Activated T-cell treated with anti-CD3 and anti-CD28 coated beads, Interleukin-2, amount 50 U/mL, for 48 hours (primary cell): ENCODE data around the gene SYTL1.

Source experiments
- DNase-seq, 2 experiments: peaks; one replicate each; pipeline ENCODE4 v3.0.0-alpha.2; 2020

The SYTL1 gene

GRCh38 chr1:27392096-27392777, 50.4 kb downstream of the SYTL1 start, which contains the start of gene GPR3:
GPR3 (plus strand) TSS chr1:27392622; CDS start chr1:27393799, 1,177 bp downstream.
- DNase-seq = peak; percentile 97 to 98

- no peak for DNase-seq
Observed at GRCh38 chr1:27392778-27393635, 51.2 kb downstream of the SYTL1 start.

DNA sequence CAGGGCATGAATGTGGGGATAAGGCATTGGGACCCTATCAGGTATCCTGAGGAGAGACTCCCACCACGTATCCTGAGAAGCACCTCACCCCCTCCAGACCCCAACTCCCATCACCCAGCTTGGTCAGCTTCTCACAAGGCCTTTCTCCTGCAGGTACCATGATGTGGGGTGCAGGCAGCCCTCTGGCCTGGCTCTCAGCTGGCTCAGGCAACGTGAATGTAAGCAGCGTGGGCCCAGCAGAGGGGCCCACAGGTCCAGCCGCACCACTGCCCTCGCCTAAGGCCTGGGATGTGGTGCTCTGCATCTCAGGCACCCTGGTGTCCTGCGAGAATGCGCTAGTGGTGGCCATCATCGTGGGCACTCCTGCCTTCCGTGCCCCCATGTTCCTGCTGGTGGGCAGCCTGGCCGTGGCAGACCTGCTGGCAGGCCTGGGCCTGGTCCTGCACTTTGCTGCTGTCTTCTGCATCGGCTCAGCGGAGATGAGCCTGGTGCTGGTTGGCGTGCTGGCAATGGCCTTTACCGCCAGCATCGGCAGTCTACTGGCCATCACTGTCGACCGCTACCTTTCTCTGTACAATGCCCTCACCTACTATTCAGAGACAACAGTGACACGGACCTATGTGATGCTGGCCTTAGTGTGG, 51.9 kb downstream of the SYTL1 start:
- DNase-seq = no peak

GRCh38 chr1:27394282-27394658, 52.4 kb downstream of the SYTL1 start:
- DNase-seq = no peak

DNA sequence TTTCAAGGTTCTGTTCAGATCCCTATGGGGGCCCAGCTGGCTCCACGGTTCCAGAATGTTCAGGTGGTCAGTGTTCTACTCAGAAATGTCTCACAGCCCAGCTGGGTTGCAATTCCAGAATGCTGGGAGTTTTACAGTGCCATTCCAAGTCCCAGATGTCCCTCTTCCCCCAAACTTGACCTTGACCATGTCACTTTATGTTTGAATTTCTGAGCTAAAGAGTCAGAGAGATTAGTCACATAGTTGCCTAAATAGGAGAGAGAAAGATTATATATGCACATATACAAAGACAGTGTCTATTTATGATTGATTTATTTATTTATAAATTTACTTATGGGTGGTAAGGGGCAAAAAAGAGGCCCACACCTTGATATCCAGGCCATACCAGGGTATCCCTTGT, 53.1 kb downstream of the SYTL1 start:
- no peak for DNase-seq

DNA sequence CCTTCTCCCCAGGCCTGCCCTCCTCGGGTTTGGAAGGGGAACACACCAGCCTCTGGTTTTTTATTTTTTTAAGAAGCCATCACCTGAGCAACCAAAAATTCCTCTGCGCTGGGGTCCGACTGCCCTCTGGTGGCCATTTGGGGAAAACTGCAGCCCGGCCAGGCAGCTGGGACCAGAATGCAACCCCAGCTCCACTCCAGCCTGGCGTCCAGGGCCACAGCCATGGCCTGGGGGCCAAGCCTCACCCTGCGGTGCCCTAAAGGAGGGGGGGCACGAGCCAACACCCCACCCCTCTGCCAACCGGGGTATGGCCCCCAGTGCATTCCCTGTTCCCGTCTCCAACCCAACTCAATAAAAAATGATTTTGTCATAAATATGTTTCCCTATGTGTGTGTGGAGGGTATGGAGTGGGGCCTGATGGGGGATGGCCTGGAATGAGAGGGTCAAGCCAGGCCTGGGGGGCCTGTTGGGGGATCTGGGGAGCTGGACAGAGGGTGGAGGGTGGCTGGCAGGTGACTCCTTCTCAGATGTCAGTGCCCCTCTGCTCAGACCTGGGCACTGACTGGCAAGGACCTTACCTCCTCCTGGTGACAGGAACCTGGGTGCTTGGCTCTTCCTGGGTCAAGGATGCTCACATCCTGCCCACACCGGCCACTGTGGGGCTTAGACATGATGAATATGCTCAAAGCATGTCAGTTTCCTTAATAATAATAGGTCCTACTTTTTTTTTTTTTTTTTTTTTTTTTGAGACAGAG, 53.8 kb downstream of the SYTL1 start:
- DNase-seq = peak; percentile 87 to 89

DNA sequence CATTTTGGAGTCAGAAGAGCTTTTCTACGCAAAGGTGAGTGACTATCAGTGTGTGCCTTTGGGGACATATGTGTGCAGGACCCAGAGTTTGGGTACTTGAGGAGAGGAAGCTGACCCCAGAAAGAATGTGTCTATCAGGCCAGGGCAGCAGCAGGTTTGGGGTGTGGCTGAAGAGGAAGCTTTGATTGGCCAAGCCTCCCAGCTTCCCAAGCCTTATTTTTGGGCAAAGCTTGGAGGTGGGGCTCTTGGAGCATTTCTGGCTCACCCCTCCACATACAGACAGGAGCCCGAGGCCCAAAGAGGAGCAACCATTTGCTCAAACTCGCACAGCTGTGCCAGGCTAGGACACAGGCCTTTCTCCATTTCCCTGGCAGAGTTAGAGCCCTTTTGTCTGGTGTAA, 55.3 kb downstream of the SYTL1 start:
- DNase-seq = no peak

DNA sequence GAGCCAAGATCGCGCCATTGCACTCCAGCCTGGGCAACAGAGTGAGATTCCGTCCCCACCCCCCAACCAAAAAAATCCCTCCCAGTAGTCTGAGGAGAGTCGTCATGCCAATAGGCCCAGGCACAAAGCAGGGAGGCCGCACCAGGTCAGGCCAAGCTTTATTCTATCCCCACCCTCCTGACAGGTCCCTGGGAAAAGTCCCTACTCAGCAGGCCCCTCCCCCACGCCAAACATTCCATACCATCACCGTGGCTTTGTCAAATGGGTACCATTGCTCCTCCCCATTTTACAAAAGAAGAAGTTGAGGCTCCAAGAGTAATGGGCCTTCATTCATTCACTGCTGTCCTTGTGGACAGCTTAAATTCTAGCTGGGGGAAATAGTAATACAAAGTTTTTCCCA, 55.9 kb downstream of the SYTL1 start:
- DNase-seq = no peak

GRCh38 chr1:27398405-27399149, 56.8 kb downstream of the SYTL1 start:
- no peak for DNase-seq

DNA sequence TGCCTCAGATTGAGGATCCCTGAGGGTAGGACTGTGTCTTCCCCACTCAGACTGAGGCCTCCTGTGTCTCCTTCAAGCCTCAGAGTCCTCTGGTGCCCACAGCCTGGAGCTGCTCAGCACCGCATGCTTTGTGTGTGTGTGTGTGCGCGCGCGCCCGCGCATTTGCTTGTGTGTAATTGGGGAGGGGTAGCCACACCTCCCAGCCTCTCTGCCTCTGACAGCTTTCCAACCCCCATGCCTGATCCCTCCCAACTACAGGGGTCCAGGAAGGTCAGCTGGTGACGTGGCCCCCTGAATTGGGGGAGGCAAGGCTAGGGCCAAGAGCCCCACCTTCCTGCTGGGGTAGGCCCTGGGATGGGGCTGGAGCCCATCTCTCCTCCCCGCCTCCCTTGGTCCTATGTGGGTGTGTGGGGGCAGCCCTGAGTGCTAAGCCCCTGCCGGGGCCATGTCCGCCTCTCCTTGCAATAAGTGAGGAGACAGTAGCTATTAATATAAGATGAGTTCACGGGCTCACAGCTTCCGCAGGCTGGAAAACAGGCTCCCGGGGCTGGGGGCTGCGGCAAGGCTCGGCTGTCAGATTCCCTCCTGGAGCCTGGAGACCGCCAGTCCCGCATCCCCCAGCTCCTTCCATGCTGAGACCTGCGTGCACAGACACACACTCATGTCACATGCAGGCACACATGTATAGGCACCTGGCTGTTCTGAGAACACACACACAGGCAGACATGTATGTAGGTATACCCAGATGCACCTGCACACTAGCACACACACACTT, 57.6 kb downstream of the SYTL1 start:
- no peak for DNase-seq

DNA sequence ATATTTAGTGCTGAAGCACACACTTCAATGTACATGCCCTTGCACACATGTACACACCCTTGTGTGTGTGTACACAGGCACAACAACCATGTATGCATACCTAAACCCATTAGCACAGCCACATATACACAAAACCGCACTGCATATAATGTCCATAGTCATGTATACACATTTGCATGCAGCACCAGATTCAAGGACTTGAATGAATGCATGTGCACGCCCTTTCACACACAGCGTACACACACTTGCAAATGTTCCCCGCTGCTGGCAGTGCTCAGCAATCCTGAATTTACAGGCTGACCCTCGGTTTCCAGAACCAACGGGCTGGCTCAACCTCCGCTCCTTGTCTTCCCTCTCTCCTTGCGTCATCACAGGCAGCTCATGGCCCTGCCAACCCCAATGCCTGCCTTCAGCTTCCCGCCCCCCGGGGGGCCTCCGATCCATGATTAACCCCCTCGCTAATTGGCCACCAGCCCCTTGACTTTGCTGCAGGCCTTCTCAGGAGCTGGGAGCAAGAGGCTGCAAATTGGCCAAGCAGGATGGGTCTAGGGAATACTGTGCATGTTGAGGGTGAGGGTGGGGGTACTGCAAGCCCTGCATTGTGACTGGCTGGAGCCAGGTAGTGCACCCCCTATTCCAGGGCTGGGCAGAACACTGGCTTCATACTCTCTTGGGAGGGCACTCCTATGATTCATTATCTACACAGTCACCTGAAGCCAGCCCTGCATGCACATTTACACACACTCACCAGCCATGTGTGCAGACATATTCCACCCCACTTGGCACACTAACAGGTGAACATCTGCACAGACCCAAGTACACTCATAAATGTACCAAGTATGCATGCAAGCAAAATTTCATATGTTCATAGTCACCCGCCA, 58.5 kb downstream of the SYTL1 start:
- DNase-seq = no peak

- no peak for DNase-seq
Observed at GRCh38 chr1:27400963-27401341, 59.1 kb downstream of the SYTL1 start.

DNA sequence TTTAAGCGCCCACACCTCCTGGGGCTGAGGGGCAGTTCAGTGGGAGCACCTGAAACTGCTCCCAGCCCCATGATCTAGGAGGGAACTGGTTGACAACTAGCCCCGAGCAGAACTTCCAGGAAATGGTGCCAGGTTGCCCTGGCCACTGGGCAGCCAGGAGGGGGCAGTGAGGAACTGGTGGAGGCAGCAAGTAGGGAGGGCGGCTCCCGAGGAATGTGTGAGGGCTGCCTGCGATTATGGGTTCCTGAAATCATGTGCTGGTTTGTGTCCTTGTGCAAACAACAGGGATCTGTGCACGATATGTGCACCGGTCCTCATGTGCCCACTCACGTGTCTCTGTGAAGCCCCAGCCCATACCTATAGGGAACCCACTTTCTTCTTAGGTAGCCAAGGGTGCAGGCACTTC, 60.5 kb downstream of the SYTL1 start:
- no peak for DNase-seq

- DNase-seq = peak; percentile 45 to 62
Observed at GRCh38 chr1:27403065-27403726, 61.4 kb downstream of the SYTL1 start.
